Skeletal muscle tissue (tissue), 4 donors: ENCODE results near the gene FZD10. TPM values are rescaled to one million over a fixed set of nuclear protein-coding genes. Genes with fewer than 3 reads are reported as not detected.

Experiments used
- H3K27ac ChIP-seq: one replicate; pipeline ENCODE4 v1.7.0; 2013; ENCODE audit warnings: mild to moderate bottlenecking, low read depth, low read length, inconsistent platforms
- H3K27me3 ChIP-seq, 3 donors: one replicate each; pipeline ENCODE4 v1.7.0; 2013; ENCODE audit warnings: low read length in 3 of 3; ENCODE audit not compliant: control insufficient read depth in 3 of 3, insufficient read depth in 3 of 3
- H3K36me3 ChIP-seq, 3 donors: one replicate each; pipeline ENCODE4 v1.7.0; 2013; ENCODE audit warnings: low read length in 3 of 3; ENCODE audit not compliant: control insufficient read depth in 3 of 3, insufficient read depth in 3 of 3
- H3K4me1 ChIP-seq, 3 donors: one replicate each; pipeline ENCODE4 v1.7.0; 2013; ENCODE audit warnings: low read length in 3 of 3, mild to moderate bottlenecking in 3 of 3; ENCODE audit not compliant: control insufficient read depth in 3 of 3, insufficient read depth in 3 of 3
- H3K4me3 ChIP-seq, 3 donors: one replicate each; pipeline ENCODE4 v1.7.0; 2013; ENCODE audit warnings: low read length in 3 of 3
- H3K9ac ChIP-seq, 3 donors: one replicate each; pipeline ENCODE4 v1.7.0; 2013; ENCODE audit warnings: low read length in 3 of 3, mild to moderate bottlenecking in 3 of 3, moderate library complexity in 2 of 3, low read depth in 1 of 3
- H3K9me3 ChIP-seq, 3 donors: one replicate each; pipeline ENCODE4 v1.7.0; 2013; ENCODE audit warnings: low read length in 3 of 3; ENCODE audit not compliant: control insufficient read depth in 3 of 3
- total RNA-seq: library from RNA; depleted of rRNA; stranded (reverse); fragments of >200 nt; gene quantifications from one replicate; pipeline ENCODE4 v1.2.3, GENCODE V29; 2014
- donor health status: Osteomylitis.

FZD10 gene
- total RNA-seq = 5.7 TPM

- Histone ChIP-seq H3K27me3 (peaks cover 25 to 40% (median 33%) of the 10 kb centered on the region in 3 donors), H3K27ac (no peak within 1 kb of the TSS)
Measured at GRCh38 chr12:130162267-130162666, at the start of gene FZD10. FZD10 (plus strand) TSS chr12:130162464; CDS start chr12:130162943, 479 bp downstream.

GRCh38 chr12:130114952-130115351 lies 47.3 kb upstream of the FZD10 start:
- H3K36me3 ChIP-seq = no peaks in the 10 kb centered on the region
- H3K4me1 ChIP-seq = peaks cover 3 to 6% (median 4%) of the 10 kb centered on the region in 3 donors

More at GRCh38 chr12:130162267-130162666, at the start of gene FZD10:
- H3K4me3 ChIP-seq = peak within 1 kb of the TSS; percentile 40 to 60 (median 43)
- H3K4me1 ChIP-seq = peaks cover 0 to 9% (median 2%) of the 10 kb centered on the region in 3 donors
- no peaks in the 10 kb centered on the region for H3K9me3 ChIP-seq
- H3K36me3 ChIP-seq = no peaks in the 10 kb centered on the region
- peak within 1 kb of the TSS in 1 of 3 donors; percentile 54 for H3K9ac ChIP-seq

GRCh38 chr12:130115646-130116045 lies 46.6 kb upstream of the FZD10 start:
- H3K4me1 ChIP-seq = peaks cover 7 to 8% (median 8%) of the 10 kb centered on the region in 3 donors

More at GRCh38 chr12:130114952-130115351, 47.3 kb upstream of the FZD10 start:
- no peak overlapping the region for H3K4me3 ChIP-seq
- peaks cover 7 to 16% (median 12%) of the 10 kb centered on the region in 3 donors for H3K27me3 ChIP-seq
- no peak overlapping the region for H3K27ac ChIP-seq
- no peak overlapping the region for H3K9ac ChIP-seq
- H3K9me3 ChIP-seq = no peaks in the 10 kb centered on the region

GRCh38 chr12:130116791-130117190 lies 45.5 kb upstream of the FZD10 start:
- Histone ChIP-seq H3K27me3 (peaks cover 10 to 20% (median 19%) of the 10 kb centered on the region in 3 donors), H3K27ac (no peak overlapping the region), H3K9ac (no peak overlapping the region), H3K4me1 (peaks cover 9 to 12% (median 12%) of the 10 kb centered on the region in 3 donors), H3K9me3 (no peaks in the 10 kb centered on the region), H3K36me3 (no peaks in the 10 kb centered on the region), H3K4me3 (no peak overlapping the region)

More at GRCh38 chr12:130115646-130116045, 46.6 kb upstream of the FZD10 start:
- Histone ChIP-seq H3K9me3 (no peaks in the 10 kb centered on the region), H3K9ac (no peak overlapping the region), H3K27me3 (peaks cover 10 to 20% (median 15%) of the 10 kb centered on the region in 3 donors), H3K4me3 (no peak overlapping the region), H3K27ac (no peak overlapping the region), H3K36me3 (no peaks in the 10 kb centered on the region)

GRCh38 chr12:130117233-130117632 lies 45.0 kb upstream of the FZD10 start:
- H3K4me3 ChIP-seq = no peak overlapping the region
- peaks cover 9 to 16% (median 12%) of the 10 kb centered on the region in 3 donors for H3K4me1 ChIP-seq
- no peaks in the 10 kb centered on the region for H3K9me3 ChIP-seq
- no peaks in the 10 kb centered on the region for H3K36me3 ChIP-seq
- H3K27ac ChIP-seq = no peak overlapping the region
- H3K9ac ChIP-seq = no peak overlapping the region
- H3K27me3 ChIP-seq = peaks cover 10 to 21% (median 20%) of the 10 kb centered on the region in 3 donors

- Histone ChIP-seq H3K36me3 (no peaks in the 10 kb centered on the region), H3K4me3 (no peak overlapping the region), H3K27me3 (peaks cover 10 to 25% (median 20%) of the 10 kb centered on the region in 3 donors), H3K9me3 (no peaks in the 10 kb centered on the region), H3K27ac (peak overlapping the region; percentile 28), H3K9ac (no peak overlapping the region), H3K4me1 (peaks cover 9 to 19% (median 12%) of the 10 kb centered on the region in 3 donors)
Measured at GRCh38 chr12:130117701-130118100, 44.6 kb upstream of the FZD10 start.

- Histone ChIP-seq H3K27ac (peak overlapping the region; percentile 28), H3K9me3 (no peaks in the 10 kb centered on the region), H3K36me3 (no peaks in the 10 kb centered on the region), H3K9ac (no peak overlapping the region), H3K4me1 (peaks cover 9 to 19% (median 12%) of the 10 kb centered on the region in 3 donors), H3K4me3 (no peak overlapping the region), H3K27me3 (peaks cover 10 to 25% (median 20%) of the 10 kb centered on the region in 3 donors)
Measured at GRCh38 chr12:130118181-130118580, 44.1 kb upstream of the FZD10 start.

GRCh38 chr12:130119241-130119861 lies 42.9 kb upstream of the FZD10 start:
- Histone ChIP-seq H3K27me3 (peaks cover 6 to 20% (median 14%) of the 10 kb centered on the region in 3 donors), H3K4me1 (peaks cover 9 to 19% (median 12%) of the 10 kb centered on the region in 3 donors), H3K27ac (no peak overlapping the region), H3K4me3 (peak overlapping the region in 1 of 3 donors; percentile 35), H3K9ac (no peak overlapping the region), H3K36me3 (no peaks in the 10 kb centered on the region), H3K9me3 (no peaks in the 10 kb centered on the region)

- Histone ChIP-seq H3K4me1 (peaks cover 9 to 19% (median 12%) of the 10 kb centered on the region in 3 donors), H3K27ac (peak overlapping the region; percentile 67), H3K9ac (peak overlapping the region in 1 of 3 donors; percentile 40), H3K4me3 (peak overlapping the region in 2 of 3 donors; percentile 32 to 35), H3K9me3 (peaks cover 0 to 3% (median 0%) of the 10 kb centered on the region in 3 donors), H3K27me3 (peaks cover 6 to 20% (median 10%) of the 10 kb centered on the region in 3 donors), H3K36me3 (no peaks in the 10 kb centered on the region)
Measured at GRCh38 chr12:130120012-130120805, 42.1 kb upstream of the FZD10 start.
